ENCODE results near the gene GAK.

The GAK gene

DNA sequence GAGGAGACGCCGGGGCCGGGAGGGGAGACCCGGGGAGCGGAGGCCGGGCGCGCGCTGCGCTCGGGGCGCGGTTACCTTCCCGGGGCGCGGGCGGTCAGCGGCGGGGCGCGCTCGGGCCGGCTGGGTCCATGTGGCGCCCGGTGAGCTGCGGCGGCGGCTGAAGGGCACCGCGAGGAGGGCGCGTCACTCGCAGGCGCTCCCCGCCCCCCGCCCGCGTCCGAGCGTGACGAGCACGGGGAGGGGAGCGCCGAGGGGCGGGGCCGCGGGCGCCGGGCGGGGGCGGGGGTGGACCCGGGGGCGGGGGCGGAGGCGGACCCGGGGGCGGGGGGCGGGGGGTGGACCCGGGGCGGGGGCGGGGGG is 106.2 kb downstream of the GAK start, which contains the start of gene CPLX1:
Gene CPLX1, minus strand, starts transcription at position 159 of the 360 bp plus-strand sequence. CDS start 1,607 bp downstream, outside the sequence.
- DNase-seq, result peak in 3 of 10 donors; percentile 74 to 87 (median 79)
- intact Hi-C loops (cut with DNase I), result no loop called here

DNA sequence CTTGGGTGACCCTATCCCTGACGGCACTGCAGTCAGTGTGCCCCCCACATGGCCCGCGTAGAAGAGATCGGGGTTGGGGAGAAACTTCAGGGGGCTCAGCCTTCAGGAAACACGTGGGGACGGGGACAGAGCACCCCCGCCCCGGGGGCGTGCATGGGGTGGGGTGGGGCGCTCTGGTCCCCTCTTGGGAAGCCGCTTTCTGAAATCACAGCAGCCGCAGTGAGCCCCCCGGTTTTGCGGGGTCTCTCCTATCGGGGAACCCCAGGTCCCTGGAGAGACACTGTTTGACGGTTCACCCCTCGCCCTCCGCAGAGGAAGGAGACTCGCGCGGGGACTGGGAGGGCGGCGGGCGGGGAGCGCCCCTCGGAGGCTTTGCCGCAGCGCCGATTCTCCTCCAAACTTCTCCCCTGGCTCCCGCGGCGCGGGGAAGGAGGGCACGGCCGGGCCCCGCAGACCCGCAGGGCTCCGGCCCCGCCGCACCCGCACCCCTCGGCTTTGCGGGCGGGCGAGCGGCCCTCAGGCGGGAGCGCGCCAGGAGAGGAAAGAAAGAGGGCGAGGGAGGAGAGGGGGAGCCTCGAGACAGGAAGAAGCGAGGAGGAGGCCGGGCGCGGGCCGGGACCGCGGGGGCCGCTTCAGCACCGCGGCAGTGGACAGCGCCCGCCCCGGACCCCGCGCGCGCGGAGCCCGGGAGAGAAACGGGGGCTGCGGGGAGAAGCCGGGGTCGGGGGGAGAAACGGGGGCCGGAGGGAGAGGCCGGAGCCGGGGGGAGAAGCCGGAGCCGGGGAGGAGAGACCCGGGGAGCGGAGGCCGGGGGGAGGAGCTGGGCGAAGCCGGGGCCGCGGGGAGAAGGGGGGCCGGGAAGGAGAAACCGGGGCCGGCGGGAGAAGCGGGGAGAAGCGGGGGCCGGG is 106.8 kb downstream of the GAK start:
- DNase-seq, result peak in 4 of 10 donors; percentile 35 to 85 (median 80)
- intact Hi-C loops (cut with DNase I), result no loop called here

DNA sequence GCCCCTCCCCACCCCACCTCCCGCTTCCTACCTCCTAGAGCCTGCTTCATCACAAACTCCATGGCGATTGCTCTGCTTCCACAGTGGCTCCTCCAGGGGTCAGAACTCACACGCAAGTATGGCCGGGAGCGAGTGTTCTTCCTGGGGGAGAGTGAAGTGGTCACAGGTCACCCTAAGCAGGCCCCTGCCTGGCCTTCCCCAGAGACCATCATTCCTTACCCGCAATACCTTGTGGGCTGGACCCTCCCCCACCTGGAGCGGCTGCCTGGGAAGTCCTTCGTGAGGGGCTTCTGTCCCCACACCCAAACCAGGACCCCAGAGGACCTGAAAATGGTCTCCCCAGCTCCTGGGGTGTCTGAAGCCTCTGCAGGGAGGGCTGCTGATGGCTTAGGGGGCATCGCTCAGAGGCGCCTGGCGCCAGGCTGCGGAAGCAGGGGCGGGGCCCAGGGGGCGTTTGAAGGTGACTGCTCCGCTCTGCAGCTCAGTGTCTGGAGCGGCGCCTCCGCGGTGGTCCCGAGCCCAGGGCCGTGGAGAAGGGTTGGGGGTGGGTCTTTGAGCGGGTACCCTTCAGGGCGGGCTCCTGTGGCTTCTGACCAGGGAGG is 107.6 kb downstream of the GAK start:
- DNase-seq, result peak in 3 of 10 donors; percentile 75 to 82 (median 76)
- intact Hi-C loops (cut with DNase I), result no loop called here

DNA sequence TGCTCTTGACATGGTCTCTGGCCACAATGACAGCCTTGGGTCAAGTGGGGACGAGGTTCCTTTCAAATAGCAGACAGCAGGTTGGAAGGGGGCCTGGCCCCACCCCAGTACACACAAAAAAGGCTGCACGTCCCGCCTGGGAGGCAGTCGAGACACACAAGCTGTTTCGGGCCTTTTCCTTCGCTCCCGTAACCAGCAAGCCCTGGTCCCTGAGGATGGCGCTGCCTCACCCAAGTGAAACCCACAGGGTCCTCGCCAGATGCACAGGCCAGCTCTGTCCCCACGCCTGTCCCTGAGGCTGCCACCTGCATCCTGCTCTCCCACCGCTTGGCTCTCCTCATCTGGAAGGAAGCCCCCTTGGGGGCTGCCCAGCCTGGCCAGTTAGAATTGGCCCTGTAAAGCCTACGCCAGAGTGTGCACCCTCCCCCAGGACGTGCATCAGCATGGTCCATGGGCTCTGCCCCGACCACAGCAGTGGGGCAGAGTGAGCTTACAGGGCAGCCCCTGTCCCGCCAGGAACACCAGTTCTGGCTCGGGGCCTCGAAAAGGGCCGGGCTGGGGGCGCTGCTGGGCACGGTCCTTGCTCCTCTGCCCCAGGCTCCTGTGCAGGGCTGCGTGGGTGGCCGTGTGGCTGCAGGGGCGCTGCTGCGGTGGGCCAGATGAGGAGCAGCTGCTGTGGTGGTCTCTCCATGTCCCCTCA is 108.2 kb downstream of the GAK start:
- DNase-seq, result peak in 3 of 10 donors; percentile 57 to 83 (median 81)
- intact Hi-C loops (cut with DNase I), result no loop called here

DNA sequence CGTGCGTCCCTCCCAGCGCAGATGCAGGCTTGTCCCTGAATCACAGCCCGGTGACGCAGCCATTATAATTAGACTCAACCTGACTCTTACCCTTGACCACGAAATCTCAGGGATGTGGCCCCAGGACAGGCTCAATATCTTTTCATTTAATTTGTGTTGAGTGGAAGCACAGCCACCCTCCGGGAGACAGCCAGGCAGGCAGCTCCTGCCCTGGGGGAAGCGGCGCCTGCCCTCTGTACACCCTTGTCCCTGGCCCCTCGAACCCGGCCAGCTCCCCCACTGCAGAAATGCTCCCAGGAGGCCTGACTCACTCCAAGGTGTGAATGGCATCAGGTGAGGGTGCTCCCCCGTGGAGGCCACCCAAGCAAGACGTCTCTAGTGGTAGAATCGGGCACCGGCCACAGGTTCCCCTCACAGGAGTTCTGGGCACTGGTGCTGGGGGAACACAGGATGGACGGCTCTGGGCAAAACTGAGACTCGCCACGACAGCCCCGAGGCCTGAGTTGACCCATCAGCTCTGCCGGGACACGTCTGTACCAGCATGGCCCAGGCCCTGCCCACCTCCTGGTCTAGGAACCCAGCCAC is 108.8 kb downstream of the GAK start:
- intact Hi-C loops (cut with DNase I), result no loop called here
- DNase-seq, result peak in 3 of 10 donors; percentile 69 to 78 (median 74)

DNA sequence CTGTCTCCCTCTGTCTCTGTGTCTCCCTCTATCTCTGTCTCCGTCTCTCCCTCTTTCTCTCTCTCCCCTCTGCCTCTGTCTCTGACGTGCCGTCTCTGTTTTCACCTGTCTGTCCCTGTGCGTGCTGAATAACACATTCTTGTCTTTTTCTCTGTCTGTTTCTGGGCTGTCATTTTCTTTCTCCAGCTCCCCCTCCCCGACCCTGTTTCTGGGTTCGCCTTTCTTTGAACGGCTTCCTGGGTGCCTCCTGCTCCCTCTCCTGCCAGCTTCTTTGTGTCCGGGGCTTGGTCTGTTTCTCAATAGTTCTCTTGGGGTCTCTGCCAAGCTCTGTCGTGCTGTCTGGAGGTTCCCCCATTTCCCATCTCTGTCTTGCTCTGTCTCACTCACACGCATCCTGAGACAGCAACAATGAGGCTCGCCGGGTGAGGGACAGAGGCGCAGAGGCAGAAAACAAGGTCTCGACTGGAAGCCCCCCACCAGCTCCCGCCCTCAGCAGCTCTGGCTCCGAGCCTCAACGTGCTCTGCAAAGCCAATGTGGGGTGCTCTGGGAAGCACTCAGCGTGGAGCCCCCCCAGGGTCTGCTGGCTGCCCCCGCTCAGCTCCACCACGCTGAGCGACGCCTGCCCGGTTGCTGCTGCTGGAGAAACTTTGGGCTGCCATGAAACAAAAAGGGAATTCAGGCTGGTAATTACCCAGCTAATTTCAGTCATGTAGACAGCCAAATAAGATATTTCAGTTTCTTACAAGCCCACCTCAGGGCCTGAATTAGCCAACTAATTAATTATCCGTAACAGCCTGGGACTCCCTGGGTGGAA is 109.5 kb downstream of the GAK start:
- intact Hi-C loops (cut with DNase I), result no loop called here
- peak in 2 of 10 donors; percentile 55 to 80 for DNase-seq

DNA sequence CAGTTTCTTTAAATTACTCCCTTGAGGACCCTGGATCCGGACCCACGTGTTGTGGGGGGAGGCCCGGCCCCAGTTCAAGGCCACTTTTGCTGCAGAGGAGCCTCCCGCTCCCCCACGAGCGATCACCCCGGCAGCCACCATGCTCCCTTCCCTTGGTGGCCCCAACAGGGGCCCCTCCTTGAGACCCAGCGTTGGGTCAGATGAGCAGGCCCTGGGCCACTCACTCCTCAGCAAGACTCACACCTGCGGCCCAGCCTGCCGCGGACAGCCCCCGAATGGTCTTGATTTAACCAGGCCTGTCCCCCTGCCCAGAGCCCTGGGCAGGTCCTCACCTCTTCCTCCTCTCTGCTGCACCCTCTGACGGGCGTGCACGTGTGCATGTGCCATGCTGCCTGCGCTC is 110.5 kb downstream of the GAK start:
- peak in 3 of 10 donors; percentile 66 to 82 (median 76) for DNase-seq
- intact Hi-C loops (cut with DNase I), result no loop called here

DNA sequence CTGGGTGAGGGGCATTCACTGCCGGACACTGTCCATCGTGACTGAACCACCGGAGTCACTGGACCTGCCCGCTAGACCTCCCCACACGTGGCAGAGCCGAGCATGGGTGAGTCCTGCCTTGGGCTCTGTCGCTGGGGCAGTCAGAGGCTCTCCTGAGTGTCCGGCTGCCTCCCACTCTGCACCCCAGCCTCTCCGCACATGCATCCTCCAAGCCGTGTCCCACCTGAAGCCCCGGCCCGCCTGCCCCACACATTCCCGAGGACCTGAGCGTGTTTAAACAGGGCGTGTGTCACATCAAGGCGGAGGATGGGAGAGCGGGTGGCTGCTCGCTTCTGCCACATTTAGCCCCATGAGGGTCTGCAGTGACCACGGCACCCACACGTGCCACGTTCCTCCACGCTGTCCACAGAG is 110.9 kb downstream of the GAK start:
- intact Hi-C loops (cut with DNase I), result no loop called here
- peak in 3 of 10 donors; percentile 47 to 70 (median 67) for DNase-seq

DNA sequence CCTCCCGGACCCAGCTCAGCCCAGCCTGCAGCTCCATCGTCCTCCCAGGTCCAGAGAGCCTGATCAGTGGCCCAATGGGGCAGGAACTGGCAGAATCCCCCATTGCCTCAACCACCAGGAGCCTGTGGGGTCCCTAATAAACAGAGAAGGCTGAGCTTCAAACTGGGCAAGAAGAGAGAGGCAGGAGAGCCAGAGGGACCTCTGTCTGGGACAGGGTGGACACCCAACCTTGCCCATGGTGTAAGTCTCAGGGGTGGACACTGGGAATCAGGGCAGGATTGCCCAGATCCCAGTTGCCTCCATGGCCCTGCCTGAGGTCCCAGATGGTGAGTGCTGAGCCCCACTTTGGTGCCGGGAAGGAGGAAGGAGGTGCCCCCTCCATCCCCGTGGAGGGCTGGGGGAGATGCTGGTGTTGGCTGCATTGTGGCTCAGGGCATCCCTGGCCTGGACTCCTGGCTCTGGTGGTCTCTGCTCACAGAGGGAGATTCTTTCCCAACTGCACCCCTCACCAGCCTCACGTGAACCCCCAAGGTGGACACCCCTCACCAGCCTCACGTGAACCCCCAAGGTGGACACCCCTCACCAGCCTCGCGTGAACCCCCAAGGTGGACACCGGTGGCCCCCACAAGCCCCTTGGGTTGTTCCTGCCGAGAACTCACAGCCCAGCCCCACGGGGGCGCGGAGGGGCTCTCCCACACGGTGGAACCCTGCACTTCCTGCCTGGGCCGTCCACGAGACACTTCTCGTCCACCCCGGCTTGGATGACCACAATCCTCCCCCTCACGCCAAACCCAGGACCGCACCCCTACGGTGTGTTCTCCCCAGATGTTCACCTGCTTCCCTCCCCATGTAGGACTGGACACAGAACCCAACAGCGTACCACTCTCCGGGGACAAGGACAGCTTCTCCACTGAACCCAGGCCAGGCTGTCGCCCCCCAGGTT is 111.6 kb downstream of the GAK start:
- intact Hi-C loops (cut with DNase I), result no loop called here
- DNase-seq, result peak in 3 of 10 donors; percentile 59 to 78 (median 72)

DNA sequence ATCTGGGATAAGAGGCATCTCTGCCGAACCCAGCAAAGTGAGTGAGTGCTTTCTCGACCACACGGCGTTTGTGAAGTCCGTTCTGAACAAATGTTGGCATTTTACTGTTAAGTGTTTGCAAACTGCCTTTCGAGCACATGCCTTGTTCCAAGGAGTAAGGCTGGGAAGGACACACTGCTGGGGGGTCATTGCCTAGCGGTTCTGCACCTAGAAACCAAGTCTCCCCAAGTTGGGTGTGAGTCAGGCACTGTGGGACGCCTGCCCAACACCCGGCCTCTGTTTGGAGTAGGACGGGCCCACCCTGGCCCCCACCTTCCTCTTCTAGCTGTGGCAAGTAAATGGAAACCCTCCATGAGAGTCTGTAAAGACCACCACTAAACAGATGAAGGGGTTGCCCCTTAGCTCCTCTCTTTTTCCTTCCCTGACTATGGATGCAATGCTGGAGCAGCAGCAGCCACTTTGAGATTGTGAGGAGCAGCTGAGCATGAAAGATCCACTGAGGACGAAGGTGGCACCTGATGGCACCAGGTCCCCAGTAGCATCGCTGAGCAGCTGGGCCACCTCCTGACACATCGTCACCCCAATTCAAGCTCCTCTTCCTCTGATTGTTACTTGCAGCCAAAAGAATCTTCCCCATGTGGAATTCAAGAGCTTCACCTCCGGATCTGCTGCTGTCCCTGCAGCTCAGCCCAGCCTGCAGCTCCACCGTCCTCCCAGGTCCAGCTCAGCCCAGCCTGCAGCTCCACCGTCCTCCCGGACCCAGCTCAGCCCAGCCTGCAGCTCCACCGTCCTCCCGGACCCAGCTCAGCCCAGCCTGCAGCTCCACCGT is 112.5 kb downstream of the GAK start:
- intact Hi-C loops (cut with DNase I), result no loop called here

DNA sequence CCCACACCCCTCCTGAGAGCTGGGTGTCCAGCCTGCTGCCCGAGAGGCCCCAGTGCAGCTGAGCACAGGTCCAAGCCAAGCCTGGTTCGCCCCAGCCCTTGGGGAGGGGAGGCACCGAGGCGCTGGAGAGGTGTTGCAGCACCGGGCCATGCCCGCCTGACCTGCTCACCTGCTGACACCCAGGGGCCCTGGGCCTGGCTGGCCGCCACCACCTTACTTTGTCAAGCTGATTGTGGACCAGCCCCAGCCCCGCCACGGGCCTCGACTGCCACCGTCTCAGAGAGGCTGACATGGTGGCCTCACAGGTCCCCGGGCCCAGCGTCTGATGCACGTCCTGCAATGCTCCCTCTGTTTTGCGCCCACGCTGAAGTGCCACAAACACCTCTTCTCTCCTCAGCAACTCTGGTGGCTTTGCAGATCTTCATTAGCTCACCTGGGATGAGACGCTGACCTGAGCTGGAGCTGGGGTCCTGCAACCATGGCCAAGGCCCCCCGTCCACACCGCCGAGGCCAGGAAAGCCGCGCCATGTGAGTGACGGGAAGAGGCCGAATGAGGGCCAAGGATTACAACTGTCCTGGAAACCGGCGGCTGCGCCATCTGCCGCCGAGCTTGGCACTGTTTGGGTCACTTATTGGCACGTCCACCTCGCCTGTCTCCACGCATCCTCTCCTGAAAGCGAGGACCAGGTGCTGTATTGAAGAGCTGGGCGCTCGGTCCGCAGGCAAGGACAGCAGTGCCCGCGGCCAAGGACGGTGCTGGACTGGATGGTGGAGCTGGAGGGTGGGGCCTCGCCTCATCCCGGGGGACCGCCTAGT is 113.8 kb downstream of the GAK start:
- DNase-seq, result peak in 3 of 10 donors; percentile 70 to 87 (median 83)
- intact Hi-C loops (cut with DNase I), result no loop called here

More for the DNA sequence above, 112.5 kb downstream of the GAK start:
- peak in 2 of 10 donors; percentile 45 to 71 for DNase-seq

DNA sequence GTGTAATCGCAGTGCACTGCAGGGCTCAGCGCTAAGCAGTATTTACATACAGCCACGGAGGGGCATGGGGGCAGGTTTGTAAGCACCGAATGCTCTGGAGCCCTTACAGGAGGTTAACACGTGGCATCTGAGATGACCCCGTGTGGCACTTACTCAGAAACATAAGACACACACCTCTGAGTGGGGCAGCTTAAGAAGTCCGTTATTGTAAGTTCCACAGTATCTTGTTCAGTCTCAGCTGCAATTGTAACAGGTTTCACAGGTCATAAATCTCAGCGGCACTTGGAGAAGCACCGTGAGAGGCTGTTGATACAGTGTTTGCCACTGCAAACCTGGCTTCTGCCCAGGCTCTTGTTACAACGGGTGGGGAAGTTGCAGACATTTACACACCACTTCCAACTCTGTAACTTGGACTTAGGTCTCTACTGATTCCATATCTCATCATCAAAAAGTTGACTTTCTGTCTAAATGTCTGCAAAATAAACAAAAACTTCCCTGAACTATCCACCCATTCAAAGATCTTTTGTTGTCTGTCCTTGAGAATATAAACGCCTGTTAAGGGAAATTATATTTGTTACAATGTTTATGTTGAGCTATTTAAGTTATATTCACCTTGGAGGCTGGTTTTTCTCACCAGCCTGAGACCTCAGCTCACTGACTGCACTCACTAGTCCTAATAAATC is 116.5 kb downstream of the GAK start:
- intact Hi-C loops (cut with DNase I), result no loop called here

DNA sequence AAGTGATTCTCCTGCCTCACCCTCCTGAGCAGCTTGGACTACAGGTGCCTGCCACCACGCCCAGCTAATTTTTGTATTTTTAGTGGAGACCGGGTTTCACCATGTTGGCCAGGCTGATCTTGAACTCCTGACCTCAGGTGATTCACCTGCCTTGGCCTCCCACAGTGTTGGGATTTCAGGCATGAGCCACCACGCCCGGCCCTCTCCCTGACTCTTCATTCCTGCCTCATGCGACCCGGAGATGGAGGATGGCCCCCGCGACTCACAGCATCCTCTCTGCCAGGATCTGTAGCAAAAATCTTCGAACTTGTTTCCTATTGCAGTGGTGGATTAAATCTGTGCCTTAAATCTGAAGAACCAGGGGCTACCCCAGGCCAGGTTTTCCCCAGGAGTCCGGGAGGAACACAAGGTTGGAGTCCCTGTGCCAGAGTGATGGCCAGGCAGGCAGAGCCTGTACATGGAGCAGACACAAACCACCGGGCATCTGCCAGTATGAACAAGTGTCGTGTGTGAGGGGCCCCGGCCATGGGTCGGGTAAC is 117.7 kb downstream of the GAK start:
- intact Hi-C loops (cut with DNase I), result no loop called here
- peak in 2 of 10 donors; percentile 20 to 44 for DNase-seq

More for the DNA sequence above, 116.5 kb downstream of the GAK start:
- peak in 3 of 10 donors; percentile 17 to 75 (median 31) for DNase-seq

DNA sequence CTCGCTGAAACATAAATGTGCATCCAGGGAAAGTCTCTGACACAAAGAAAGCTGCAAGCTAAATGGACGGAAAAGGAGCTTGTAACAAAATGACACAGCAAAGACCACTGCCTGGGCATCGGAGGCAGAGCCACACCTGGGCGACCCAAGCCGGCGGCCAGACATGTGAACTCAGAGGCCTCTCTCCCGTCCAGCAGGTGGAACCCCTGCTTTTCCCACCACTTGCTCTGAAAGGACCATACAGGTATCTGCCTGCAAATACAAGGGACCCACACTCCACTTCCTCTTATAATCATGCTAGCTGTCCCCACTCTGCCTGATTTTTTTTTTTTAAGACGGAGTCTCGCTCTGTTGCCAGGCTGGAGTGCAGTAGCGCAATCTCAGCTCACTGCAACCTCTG is 118.2 kb downstream of the GAK start:
- intact Hi-C loops (cut with DNase I), result no loop called here
- DNase-seq, result peak in 3 of 10 donors; percentile 8 to 65 (median 44)

DNA sequence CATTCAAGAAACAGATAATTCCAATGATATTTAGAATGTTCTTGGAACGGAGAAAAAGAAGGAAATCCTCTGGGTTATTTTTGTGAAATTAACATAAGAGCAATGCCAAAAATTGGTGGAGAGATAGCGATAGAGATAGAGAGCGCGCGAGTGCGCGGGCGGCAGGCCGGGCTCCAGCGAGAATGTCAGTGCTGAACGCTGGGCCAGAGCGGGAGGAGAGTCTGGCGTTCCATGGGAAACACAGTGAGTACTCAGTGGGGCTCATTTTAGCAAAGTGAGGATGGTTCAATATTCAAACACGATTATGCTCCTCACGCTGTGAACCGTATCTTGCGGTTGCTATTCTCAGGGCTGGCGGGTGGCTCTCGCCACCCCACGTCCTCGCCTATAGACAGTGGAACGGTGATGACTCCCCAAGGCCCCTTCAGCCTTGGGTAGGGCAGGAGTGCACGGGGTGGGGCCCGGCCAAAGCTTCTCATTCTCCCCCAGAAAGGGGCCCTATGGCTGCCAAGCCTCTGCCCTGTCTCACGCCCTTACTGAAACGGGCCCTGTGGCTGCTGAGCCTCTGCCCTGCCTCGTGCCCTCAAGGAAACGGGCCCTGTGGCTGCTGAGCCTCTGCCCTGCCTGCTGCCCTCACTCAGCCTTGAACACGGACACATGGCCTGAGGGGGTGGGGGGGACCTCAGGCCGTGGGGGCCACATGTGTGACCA is 123.1 kb downstream of the GAK start:
- DNase-seq, result peak in 8 of 10 donors; percentile 61 to 96 (median 76)
- intact Hi-C loops (cut with DNase I), result no loop called here
